H9 (cell line): ENCODE results near the gene KCTD12. TPM values are rescaled to one million over a fixed set of nuclear protein-coding genes. Genes with fewer than 3 reads are reported as not detected.

Experiments
- DNase-seq: peaks from one replicate; pipeline ENCODE4 v3.0.0-alpha.2; 2017
- H2AFZ ChIP-seq: one replicate; pipeline ENCODE4 v1.6.1; 2013; ENCODE audit warnings: mild to moderate bottlenecking, low read length, control low read depth, moderate library complexity
- H2AK5ac ChIP-seq: 2 replicates; pipeline ENCODE4 v1.6.1; 2013; ENCODE audit warnings: low read length, control low read depth, mixed read lengths; ENCODE audit not compliant: insufficient read length
- H2BK120ac ChIP-seq: one replicate; pipeline ENCODE4 v1.6.1; 2013; ENCODE audit warnings: low read depth, mild to moderate bottlenecking, low read length, control low read depth, inconsistent platforms; ENCODE audit not compliant: poor library complexity, severe bottlenecking
- H2BK12ac ChIP-seq: 2 replicates; pipeline ENCODE4 v1.6.1; 2013; ENCODE audit warnings: low read length, control low read depth, mixed read lengths, low read depth; ENCODE audit not compliant: insufficient read length
- H2BK15ac ChIP-seq: 2 replicates; pipeline ENCODE4 v1.6.1; 2013; ENCODE audit warnings: low read depth, low read length, control low read depth
- H2BK20ac ChIP-seq: one replicate; pipeline ENCODE4 v1.6.1; 2013; ENCODE audit warnings: low read depth, mild to moderate bottlenecking, low read length, control low read depth, inconsistent platforms; ENCODE audit not compliant: poor library complexity, severe bottlenecking
- H2BK5ac ChIP-seq: 2 replicates; pipeline ENCODE4 v1.6.1; 2013; ENCODE audit warnings: low read length, control low read depth, mixed read lengths; ENCODE audit not compliant: insufficient read length
- H3K14ac ChIP-seq: 2 replicates; pipeline ENCODE4 v1.6.1; 2013; ENCODE audit warnings: low read length, control low read depth; ENCODE audit not compliant: insufficient read depth
- H3K18ac ChIP-seq: 2 replicates; pipeline ENCODE4 v1.6.1; 2013; ENCODE audit warnings: low read depth, mild to moderate bottlenecking, mixed read lengths, low read length, control low read depth; ENCODE audit not compliant: insufficient read length
- H3K23ac ChIP-seq: 2 replicates; pipeline ENCODE4 v1.6.1; 2013; ENCODE audit warnings: low read length, control low read depth, mixed read lengths, low read depth; ENCODE audit not compliant: insufficient read length
- H3K23me2 ChIP-seq: 2 replicates; pipeline ENCODE4 v1.6.1; 2013; ENCODE audit warnings: low read depth, mild to moderate bottlenecking, mixed read lengths, low read length, control low read depth; ENCODE audit not compliant: insufficient read length, poor library complexity, severe bottlenecking
- H3K27ac ChIP-seq: 2 replicates; pipeline ENCODE4 v1.5.1; 2013; ENCODE audit warnings: low read length, control low read depth, mixed read lengths, low read depth; ENCODE audit not compliant: insufficient read length
- H3K27me3 ChIP-seq: 2 replicates; pipeline ENCODE4 v1.6.1; 2013; ENCODE audit warnings: low read length, control low read depth, inconsistent platforms; ENCODE audit not compliant: insufficient read depth
- H3K4ac ChIP-seq: 2 replicates; pipeline ENCODE4 v1.6.1; 2013; ENCODE audit warnings: low read depth, mild to moderate bottlenecking, control low read depth, inconsistent platforms, low read length, moderate library complexity
- H3K4me1 ChIP-seq: 2 replicates; pipeline ENCODE4 v1.6.1; 2013; ENCODE audit warnings: low read length, control low read depth, inconsistent platforms; ENCODE audit not compliant: insufficient read depth
- H3K4me2 ChIP-seq: 2 replicates; pipeline ENCODE4 v1.6.1; 2013; ENCODE audit warnings: low read length, control low read depth, mixed read lengths; ENCODE audit not compliant: insufficient read length, insufficient read depth
- H3K56ac ChIP-seq: 2 replicates; pipeline ENCODE4 v1.6.1; 2013; ENCODE audit warnings: low read depth, mild to moderate bottlenecking, mixed read lengths, low read length, control low read depth; ENCODE audit not compliant: insufficient read length
- H3K79me1 ChIP-seq: 2 replicates; pipeline ENCODE4 v1.6.1; 2013; ENCODE audit warnings: low read depth, mild to moderate bottlenecking, moderate library complexity, low read length, control low read depth, inconsistent platforms; ENCODE audit not compliant: insufficient read depth, poor library complexity, severe bottlenecking
- H3K79me2 ChIP-seq: 2 replicates; pipeline ENCODE4 v1.6.1; 2013; ENCODE audit warnings: low read length, control low read depth, inconsistent platforms; ENCODE audit not compliant: insufficient read depth
- H3K9ac ChIP-seq: 2 replicates; pipeline ENCODE4 v1.6.1; 2013; ENCODE audit warnings: low read length, control low read depth, mixed read lengths; ENCODE audit not compliant: insufficient read length; ENCODE audit errors: extremely low read depth
- H3K9me3 ChIP-seq: one replicate; pipeline ENCODE4 v1.6.1; 2013; ENCODE audit warnings: low read depth, low read length, inconsistent platforms; ENCODE audit not compliant: control insufficient read depth
- H3T11ph ChIP-seq: one replicate; pipeline ENCODE4 v1.6.1; 2013; ENCODE audit warnings: mild to moderate bottlenecking, low read length, control low read depth, inconsistent platforms
- H4K20me1 ChIP-seq: one replicate; pipeline ENCODE4 v1.6.1; 2013; ENCODE audit not compliant: control insufficient read depth, insufficient read length, insufficient read depth
- H4K5ac ChIP-seq: 2 replicates; pipeline ENCODE4 v1.6.1; 2013; ENCODE audit warnings: low read depth, mild to moderate bottlenecking, mixed read lengths, low read length, control low read depth; ENCODE audit not compliant: insufficient read length
- H4K8ac ChIP-seq: replicated peaks from 2 replicates; pipeline ENCODE4 v1.6.1; 2013; ENCODE audit warnings: low read length, control low read depth, mixed read lengths, low read depth; ENCODE audit not compliant: insufficient read length
- H4K91ac ChIP-seq: 2 replicates; pipeline ENCODE4 v1.6.1; 2013; ENCODE audit warnings: low read depth, mild to moderate bottlenecking, moderate library complexity, mixed read lengths, low read length, control low read depth; ENCODE audit not compliant: insufficient read length
- H3K27ac Mint-ChIP-seq, 3 experiments: 2 replicates in 2 of 3; 3 replicates in 1 of 3; pipeline ENCODE4 v1.8.0; 2020 to 2021; ENCODE audit warnings: mixed read lengths in 3 of 3, mild to moderate bottlenecking in 1 of 3, moderate library complexity in 1 of 3
- H3K27me3 Mint-ChIP-seq: 2 replicates; pipeline ENCODE4 v1.8.0; 2021; ENCODE audit warnings: low read depth, mild to moderate bottlenecking, moderate library complexity, mixed read lengths
- H3K36me3 Mint-ChIP-seq, 3 experiments: 2 replicates in 2 of 3; 3 replicates in 1 of 3; pipeline ENCODE4 v1.8.0; 2020 to 2021; ENCODE audit warnings: low read depth in 3 of 3, mixed read lengths in 3 of 3; ENCODE audit not compliant: insufficient read depth in 1 of 3
- H3K4me1 Mint-ChIP-seq, 2 experiments: 2 replicates each; pipeline ENCODE4 v1.8.0; 2020; ENCODE audit warnings: mixed read lengths in 2 of 2
- H3K4me3 Mint-ChIP-seq, 2 experiments: 2 replicates in 1 of 2; 3 replicates in 1 of 2; pipeline ENCODE4 v1.8.0; 2020 to 2021; ENCODE audit warnings: mild to moderate bottlenecking in 2 of 2, mixed read lengths in 2 of 2, moderate library complexity in 1 of 2
- H3K9me3 Mint-ChIP-seq, 2 experiments: 2 replicates in 1 of 2; 3 replicates in 1 of 2; pipeline ENCODE4 v1.8.0; 2020; ENCODE audit warnings: mild to moderate bottlenecking in 2 of 2, mixed read lengths in 2 of 2, moderate library complexity in 1 of 2
- WGBS: extraction: QIAGEN DNeasy Blood & Tissue Kit; methylation state at CpG from one replicate; pipeline ENCODE4 v1.1.7; 2013; ENCODE audit warnings: missing lambda C conversion rate, low lambda C conversion rate, mixed read lengths; ENCODE audit not compliant: insufficient read length; ENCODE audit errors: extremely low coverage; 5-methylcytosine and 5-hydroxymethylcytosine counted together
- total RNA-seq: library from RNA; stranded (reverse); gene quantifications from 2 replicates; pipeline ENCODE4 v1.2.1, GENCODE V29; 2021
- TF ChIP-seq, protein P1 (sequence below): fragments of 200-600 bp; sonication (generic); conservative IDR thresholded peaks from 3 replicates; pipeline ENCODE4 v1.8.0; 2021; ENCODE audit warnings: antibody characterized with exemption, mild to moderate bottlenecking

The KCTD12 gene
- total RNA-seq, 1 experiment from 2014 or later: 3.4 TPM

DNA sequence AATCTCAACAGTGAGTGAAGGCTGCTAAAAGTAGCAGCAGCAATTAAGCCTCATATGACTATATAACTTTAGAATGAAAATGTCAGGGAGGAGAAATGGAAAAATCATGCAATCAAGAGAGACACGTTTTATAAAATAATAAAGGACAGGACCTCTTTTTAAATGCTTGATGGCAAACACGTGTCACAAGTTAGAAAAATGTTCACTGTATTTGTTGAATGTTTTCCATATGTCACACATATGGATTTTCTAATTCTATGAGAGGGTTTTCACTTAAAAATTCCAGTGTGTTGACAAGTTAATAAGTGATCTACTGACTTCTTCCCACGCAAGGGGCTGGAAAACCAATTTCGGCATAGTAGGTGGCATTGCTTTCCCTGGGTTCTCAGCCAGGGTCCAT is 27.7 kb upstream of the KCTD12 start:
- TF ChIP-seq, protein P1, sequence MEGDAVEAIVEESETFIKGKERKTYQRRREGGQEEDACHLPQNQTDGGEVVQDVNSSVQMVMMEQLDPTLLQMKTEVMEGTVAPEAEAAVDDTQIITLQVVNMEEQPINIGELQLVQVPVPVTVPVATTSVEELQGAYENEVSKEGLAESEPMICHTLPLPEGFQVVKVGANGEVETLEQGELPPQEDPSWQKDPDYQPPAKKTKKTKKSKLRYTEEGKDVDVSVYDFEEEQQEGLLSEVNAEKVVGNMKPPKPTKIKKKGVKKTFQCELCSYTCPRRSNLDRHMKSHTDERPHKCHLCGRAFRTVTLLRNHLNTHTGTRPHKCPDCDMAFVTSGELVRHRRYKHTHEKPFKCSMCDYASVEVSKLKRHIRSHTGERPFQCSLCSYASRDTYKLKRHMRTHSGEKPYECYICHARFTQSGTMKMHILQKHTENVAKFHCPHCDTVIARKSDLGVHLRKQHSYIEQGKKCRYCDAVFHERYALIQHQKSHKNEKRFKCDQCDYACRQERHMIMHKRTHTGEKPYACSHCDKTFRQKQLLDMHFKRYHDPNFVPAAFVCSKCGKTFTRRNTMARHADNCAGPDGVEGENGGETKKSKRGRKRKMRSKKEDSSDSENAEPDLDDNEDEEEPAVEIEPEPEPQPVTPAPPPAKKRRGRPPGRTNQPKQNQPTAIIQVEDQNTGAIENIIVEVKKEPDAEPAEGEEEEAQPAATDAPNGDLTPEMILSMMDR: no peak
- Histone ChIP-seq H3K14ac (peak overlapping the region; percentile 55; the same call in 1 of the 2 replicates), H3K4me1 (no peaks in the 10 kb centered on the region), H2BK20ac (no peak overlapping the region), H3K23me2 (no peaks in the 10 kb centered on the region), H4K8ac (no peak overlapping the region), H3K9ac (no peak overlapping the region), H4K5ac (no peak overlapping the region), H3K56ac (no peak overlapping the region), H3K23ac (no peak overlapping the region), H2BK5ac (no peak overlapping the region), H2AK5ac (no peak overlapping the region), H3K79me1 (no peaks in the 10 kb centered on the region), H2AFZ (no peak overlapping the region), H4K91ac (no peak overlapping the region), H3K79me2 (no peaks in the 10 kb centered on the region), H2BK12ac (no peak overlapping the region), H3K27ac (no peak overlapping the region), H3K9me3 (no peaks in the 10 kb centered on the region), H3K4ac (no peak overlapping the region), H4K20me1 (no peaks in the 10 kb centered on the region), H2BK120ac (no peak overlapping the region), H3K4me2 (no peak overlapping the region), H3K27me3 (no peaks in the 10 kb centered on the region), H3K18ac (no peak overlapping the region), H2BK15ac (no peak overlapping the region), H3T11ph (no peak overlapping the region)
- H3K9me3 Mint-ChIP-seq: peaks cover 2 to 6% of the 10 kb centered on the region in 2 experiments; a peak in 2 of 5 replicates
- no CpG with 5 or more reads among the region's 4 CpGs for WGBS
- no peaks in the 10 kb centered on the region for H3K4me1 Mint-ChIP-seq
- peaks cover 0 to 5% (median 0%) of the 10 kb centered on the region in 3 experiments; a peak in 3 of 7 replicates for H3K36me3 Mint-ChIP-seq
- DNase-seq: no peak
- H3K27me3 Mint-ChIP-seq: no peaks in the 10 kb centered on the region
- no peak overlapping the region for H3K27ac Mint-ChIP-seq
- H3K4me3 Mint-ChIP-seq: no peak overlapping the region
